Measurements from ENCODE around the gene C3orf22.

C3orf22 gene

GRCh38 chr3:126556637-126557414 lies 1.9 kb downstream of the C3orf22 start:
- no peak for DNase-seq

- DNase-seq: no peak
Measured at GRCh38 chr3:126555795-126556636, 2.7 kb downstream of the C3orf22 start.

DNA sequence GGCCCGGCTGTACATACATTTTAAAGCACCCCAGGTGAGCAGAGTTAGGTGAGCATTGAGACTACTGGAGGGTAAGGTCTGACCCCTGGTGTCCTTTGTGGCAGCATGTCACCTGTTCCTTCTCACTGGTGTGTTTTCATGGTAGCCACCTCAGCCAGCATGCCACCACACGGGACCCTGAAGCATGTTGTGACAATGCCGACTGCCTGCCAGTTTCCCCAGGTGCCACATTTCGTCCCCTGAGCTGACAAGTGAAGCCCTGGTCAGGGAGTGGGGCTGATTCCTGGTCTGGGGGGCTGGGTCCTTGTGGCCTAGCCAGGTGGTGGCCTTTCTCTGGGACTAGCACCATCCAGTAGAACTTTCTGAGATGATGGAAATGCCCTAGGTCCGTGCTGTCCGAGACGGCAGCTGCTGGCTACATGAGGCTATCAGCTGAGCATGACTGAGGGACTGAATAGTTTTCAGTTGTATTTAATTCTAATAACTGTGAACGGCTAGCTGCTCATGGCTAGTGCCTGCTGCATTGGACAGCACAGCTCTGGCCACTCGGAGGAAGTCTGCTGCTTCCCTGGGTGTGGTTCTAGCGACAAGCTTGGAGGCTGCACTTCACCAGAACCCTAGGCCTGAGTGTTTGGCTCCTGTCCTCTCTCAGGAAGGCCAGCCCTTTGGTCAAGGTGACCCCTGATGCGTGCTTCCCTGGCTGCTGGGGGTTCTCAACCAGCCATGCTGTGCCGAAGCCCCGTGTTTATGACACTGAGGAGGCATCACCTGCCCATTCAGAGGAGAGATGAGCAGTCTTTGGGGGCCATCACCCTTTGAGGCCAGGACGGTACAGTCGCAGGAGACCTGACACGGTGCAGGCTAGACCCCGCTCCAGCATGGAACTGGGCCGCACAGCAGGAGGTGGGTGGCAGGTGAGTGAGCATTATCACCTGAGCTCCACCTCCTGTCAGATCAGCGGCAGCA lies 3.9 kb downstream of the C3orf22 start:
- no peak for DNase-seq

- DNase-seq: no peak
Measured at GRCh38 chr3:126553284-126554084, 5.2 kb downstream of the C3orf22 start.

DNA sequence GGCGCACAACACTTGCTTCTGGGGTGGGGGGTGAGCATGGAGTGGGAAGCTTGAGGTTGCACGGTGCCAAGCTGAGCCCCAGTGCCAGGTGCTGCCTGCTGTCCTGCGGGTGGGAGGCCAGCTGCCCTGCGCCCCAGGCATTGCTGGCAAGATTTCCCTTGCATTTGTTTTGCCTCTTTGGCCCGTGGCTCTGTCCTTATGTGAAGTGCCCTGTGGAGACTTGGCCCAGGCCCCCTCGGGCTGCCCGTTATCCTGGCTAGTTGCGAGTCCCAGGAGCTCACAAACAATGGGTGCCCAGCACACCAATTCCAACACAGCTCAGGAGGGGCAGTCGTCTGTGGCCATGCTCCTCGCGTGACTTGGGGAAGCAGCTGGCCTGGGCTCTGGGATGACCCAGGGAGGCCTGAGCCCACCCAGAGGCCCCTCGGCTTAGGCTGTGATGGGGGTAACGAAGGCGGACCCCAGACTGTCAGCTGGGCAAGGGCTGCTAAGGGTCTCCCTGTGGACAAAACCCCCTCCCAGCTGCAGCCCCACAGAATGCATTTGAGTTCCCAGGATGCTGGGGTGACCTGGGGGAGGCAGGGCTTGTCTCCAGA lies 5.9 kb downstream of the C3orf22 start:
- DNase-seq: no peak

- DNase-seq: no peak
Measured at GRCh38 chr3:126551839-126552687, 6.7 kb downstream of the C3orf22 start.

DNA sequence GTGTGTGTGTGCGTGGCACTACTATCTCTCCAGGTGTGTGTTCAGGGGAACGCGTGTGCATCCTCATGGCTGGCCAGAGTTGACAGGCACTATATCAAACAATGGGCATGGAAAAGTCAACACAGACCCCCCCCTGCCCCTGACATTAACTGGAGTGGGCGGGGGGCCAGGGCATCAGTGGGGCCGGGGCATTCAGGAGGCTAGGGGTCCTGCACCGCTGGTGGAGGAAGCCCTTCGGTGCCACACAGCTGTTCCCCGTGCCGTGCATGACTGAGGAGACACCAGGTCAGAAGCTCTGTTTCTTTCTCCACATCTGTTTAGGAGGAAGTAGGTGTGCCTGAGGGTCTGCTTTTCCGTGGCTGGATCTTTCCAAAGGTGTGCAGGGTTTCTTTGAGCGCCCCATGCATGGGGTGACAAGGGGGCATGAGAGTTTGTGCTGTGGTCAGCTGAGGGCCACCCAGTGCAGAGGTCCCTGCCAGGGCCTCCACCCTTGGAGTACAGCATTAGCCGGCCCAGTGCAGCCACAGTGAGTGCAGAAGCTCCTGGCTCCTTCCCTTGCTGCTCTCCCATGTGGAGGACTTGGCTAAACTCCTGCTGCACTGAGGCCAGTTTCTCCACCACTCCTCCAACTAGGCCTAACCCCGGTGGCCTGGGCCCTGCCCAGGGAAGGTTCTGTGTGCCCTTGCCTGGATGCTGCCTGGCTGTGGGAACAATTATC lies 7.5 kb downstream of the C3orf22 start:
- DNase-seq: no peak

- DNase-seq: no peak
Measured at GRCh38 chr3:126550488-126551051, 8.2 kb downstream of the C3orf22 start.

DNA sequence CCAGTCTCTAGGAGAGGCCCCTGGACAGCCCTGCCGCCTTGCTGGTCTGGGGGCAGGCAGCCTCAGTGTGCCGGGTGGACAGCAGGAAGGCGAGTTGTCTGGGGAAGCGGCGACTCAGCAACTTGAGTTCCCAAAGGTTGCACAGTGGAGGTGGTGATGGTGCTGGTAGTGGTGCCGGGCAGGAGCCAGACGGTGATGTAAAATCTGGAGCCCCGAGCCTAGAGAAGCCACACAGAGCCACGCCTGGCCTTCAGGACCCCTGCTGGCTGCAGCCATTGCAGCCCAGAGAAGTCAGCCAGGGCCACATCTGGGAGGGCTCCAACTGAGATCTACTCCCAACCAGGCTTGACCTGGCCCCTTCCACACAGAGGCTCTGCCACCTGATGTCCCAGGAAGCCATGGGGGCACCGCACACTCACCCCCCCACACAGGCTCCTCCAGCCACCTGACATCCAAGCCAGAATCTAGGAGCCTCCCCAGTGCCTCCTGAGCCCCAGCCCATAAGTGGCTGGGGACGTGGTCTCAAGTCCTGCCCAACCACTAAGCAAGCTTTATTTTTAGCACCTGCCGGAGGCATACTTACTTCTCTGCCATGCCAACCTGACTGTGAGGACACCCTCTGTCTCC lies 8.8 kb downstream of the C3orf22 start:
- no peak for DNase-seq

DNA sequence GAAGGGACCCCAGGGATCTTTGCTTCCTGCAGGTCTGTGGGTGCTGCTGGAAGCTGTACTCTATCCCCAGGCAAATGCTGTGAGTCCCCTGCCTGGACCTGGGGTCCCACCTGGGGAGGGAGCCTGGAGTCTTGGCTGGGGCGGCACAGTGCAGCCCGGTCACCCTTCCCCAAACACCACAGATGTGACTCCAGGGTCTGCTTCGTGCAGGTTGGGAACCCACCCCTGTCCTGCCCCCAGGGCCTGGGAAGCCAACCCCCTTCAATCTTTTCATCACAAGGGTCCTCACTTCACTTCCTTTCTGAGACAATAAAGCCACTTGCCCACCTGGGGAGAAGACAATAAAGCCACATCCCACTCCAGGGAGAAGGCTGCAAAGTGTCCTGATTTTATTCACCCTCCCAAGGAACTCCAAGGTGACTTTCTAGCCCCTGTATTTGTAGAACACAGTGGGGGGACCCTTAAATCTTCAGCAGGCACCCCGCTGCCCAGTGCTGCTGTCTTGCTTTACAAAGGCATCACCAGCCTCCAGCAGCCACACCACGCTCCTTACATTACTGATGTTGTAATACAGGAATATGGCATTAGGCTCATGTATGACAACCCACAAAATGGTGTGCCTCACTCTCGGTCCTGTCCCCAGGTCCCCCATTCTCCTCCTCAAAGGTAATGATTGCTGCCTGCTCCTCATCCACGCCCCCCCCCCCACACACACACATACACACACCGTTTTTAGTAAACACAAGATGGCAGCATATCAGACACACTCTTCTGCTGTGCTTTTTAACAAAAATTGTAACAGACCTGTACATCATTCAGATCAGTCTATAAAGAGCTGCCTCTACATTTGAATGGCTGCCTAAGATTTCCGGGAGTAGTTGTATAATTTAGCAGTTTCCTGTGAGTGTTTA lies 9.9 kb downstream of the C3orf22 start:
- DNase-seq: no peak

GRCh38 chr3:126547721-126548120 lies 11.0 kb downstream of the C3orf22 start:
- DNase-seq: no peak

DNA sequence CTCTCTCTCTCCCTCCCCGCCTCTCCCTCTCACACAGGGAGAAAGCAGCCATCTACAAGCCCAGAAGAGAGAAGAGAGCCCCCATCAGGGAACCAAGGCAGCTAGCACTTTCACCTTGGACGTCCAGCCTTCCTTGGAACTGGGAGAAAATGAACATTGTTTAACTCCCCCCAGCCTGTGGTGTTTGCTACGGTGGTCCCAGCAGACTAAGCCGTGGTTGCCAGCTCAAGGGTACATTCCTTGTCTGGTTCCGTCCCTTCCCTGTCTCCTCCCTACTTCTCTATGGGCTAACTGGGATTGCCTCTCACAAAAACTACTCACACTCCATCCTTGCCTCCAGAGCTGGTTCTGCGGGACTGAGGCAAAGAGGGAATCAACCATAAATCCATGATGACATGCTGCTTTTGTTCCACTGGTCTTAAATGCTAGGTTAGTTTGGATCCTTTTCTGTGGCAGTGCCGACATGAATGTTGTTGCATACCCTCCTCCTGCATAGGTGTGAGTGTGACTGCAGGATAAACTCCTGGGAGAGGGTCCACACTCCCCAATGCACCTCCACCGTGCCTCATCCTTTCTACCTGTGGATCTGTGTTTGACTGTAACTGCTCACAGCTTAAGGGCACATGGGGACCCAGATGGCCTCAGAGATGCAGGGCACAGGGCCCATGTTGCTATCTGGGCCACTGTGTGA lies 12.0 kb downstream of the C3orf22 start:
- no peak for DNase-seq

GRCh38 chr3:126546013-126546412 lies 12.7 kb downstream of the C3orf22 start:
- DNase-seq: no peak

DNA sequence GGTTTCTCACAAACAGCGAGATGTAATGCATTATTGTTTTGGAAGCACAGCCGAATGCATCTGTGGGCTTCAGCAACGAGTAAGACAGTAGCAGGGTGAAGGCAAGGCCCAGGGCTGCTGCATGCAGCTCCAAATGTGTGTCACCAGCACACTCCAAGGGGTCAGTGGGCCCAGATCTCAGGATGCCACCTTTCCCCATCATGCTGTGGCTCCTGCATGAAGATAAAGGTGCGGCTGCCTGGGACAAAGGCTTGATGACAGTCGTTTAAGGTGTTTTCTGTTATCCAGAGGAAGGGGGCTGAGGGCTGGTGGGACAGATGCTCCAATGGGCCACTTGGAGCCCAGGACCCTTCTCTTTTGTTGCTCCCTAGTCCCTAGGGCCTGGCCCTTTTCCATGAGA lies 13.2 kb downstream of the C3orf22 start:
- DNase-seq: no peak

DNA sequence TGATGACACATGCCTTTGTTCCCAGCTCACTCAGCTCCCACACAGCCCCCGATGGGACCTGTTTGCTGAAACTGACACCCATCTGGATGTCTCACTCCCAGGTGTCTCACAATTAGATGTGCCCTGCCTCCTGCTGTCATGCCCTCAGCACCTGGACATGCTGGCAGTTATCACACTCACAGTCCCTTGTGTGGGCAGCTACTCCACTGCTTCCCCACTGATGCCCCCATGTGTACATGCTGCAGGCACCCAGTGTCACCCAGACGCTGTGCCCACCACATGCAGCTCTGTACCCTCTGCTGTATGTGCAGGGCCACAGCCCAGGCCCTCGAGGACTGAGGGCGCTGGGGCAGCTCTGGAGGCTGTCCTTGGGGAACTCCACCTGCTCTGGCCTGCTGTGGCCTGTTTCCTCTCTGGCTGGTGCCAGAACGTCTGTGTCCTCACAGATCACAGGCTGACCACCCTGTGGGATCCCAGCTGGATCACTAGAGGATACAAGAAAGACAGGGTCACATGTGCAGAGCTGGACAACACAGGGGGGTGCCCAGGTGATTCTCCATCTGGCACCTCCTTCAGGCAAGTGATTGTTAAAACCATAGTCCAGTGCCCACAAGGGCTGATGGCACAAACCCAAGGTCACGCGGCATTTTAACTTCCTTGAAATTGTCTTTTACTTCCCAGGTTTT lies 14.0 kb downstream of the C3orf22 start:
- DNase-seq: no peak

GRCh38 chr3:126543457-126544061 lies 15.2 kb downstream of the C3orf22 start:
- no peak for DNase-seq
